Neural cell (in vitro differentiated cells): ENCODE measurements around the gene TPD52L2.

ENCODE experiments used
- CTCF ChIP-seq: fragments of 450-650 bp; IDR thresholded peaks from 2 replicates; pipeline ENCODE4 v1.5.1; 2014; ENCODE audit warnings: antibody characterized with exemption, mild to moderate bottlenecking, moderate library complexity; ENCODE audit not compliant: poor library complexity, severe bottlenecking
- EP300 ChIP-seq: fragments of 450-650 bp; conservative IDR thresholded peaks from 2 replicates; pipeline ENCODE4 v1.6.1; 2014; ENCODE audit warnings: antibody characterized with exemption, mild to moderate bottlenecking, moderate library complexity; ENCODE audit not compliant: poor library complexity, severe bottlenecking
- EZH2 ChIP-seq: fragments of 200-600, 300-800 bp; shearing (Covaris generic), sonication (generic); IDR thresholded peaks from 2 replicates; pipeline ENCODE4 v1.6.1; 2014; ENCODE audit warnings: antibody characterized with exemption, low read length, borderline replicate concordance, mild to moderate bottlenecking; ENCODE audit not compliant: insufficient read depth, poor library complexity, severe bottlenecking
- TAF1 ChIP-seq: IDR thresholded peaks from 2 replicates; pipeline ENCODE4 v1.6.1; 2012; ENCODE audit warnings: low read depth

GRCh38 chr20:63917811-63918210 is 52.7 kb downstream of the TPD52L2 start:
- TF ChIP-seq EZH2 (no peak), CTCF (no peak), EP300 (no peak), TAF1 (no peak)
